ENCODE results near the gene BMPR1A.
"Not testable (repeated sequence)": the region's sequence is repeated elsewhere in the genome, so short reads cannot be mapped to it uniquely, and the experiment has no call there.

The BMPR1A gene

GRCh38 chr10:86899670-86900276 is 143.4 kb downstream of the BMPR1A start:
- intact Hi-C loops (cut with DNase I), result loop anchor here (5.0 to 10.0 kb wide), 3 partner anchors 142 to 495 kb away; partner anchors contain the start of gene BMPR1A
- peak in 41 of 42 donors; percentile 35 to 89 (median 73) for DNase-seq

GRCh38 chr10:86900955-86901354 is 144.5 kb downstream of the BMPR1A start:
- DNase-seq, result peak; percentile 18 to 86 (median 62)
- intact Hi-C loops (cut with DNase I), result no loop called here

- no peak for DNase-seq
- intact Hi-C loops (cut with DNase I), result no loop called here
Observed at GRCh38 chr10:86904600-86904999, 148.2 kb downstream of the BMPR1A start.

- intact Hi-C loops (cut with DNase I), result no loop called here
- DNase-seq, result peak in 2 of 42 donors; percentile 17 to 58
Observed at GRCh38 chr10:86905429-86905828, 149.0 kb downstream of the BMPR1A start.

GRCh38 chr10:86914734-86915133 is 158.3 kb downstream of the BMPR1A start:
- intact Hi-C loops (cut with DNase I), result no loop called here
- no peak for DNase-seq

GRCh38 chr10:86918022-86918471 is 161.6 kb downstream of the BMPR1A start:
- DNase-seq, result peak in 1 of 42 donors; percentile 57
- intact Hi-C loops (cut with DNase I), result no loop called here

GRCh38 chr10:86922553-86922961 is 166.1 kb downstream of the BMPR1A start:
- no peak for DNase-seq
- intact Hi-C loops (cut with DNase I), result no loop called here

- peak in 1 of 42 donors; percentile 23 for DNase-seq
- intact Hi-C loops (cut with DNase I), result loop anchor here (10.0 kb wide), 1 partner anchor 165 kb away; the partner anchor contains the start of genes GLUD1 and SHLD2
Observed at GRCh38 chr10:86929468-86930380, 173.3 kb downstream of the BMPR1A start.

GRCh38 chr10:86931872-86932271 is 175.5 kb downstream of the BMPR1A start:
- intact Hi-C loops (cut with DNase I), result loop anchor here (10.0 kb wide), 1 partner anchor 163 kb away; the partner anchor contains the start of genes GLUD1 and SHLD2
- DNase-seq, result no peak

GRCh38 chr10:86932674-86933073 is 176.3 kb downstream of the BMPR1A start:
- intact Hi-C loops (cut with DNase I), result loop anchor here (10.0 kb wide), 1 partner anchor 162 kb away; the partner anchor contains the start of genes GLUD1 and SHLD2
- DNase-seq, result peak in 1 of 42 donors; percentile 30

- intact Hi-C loops (cut with DNase I), result loop anchor here (10.0 kb wide), 1 partner anchor 161 kb away; the partner anchor contains the start of genes GLUD1 and SHLD2
- not testable (repeated sequence) for DNase-seq
Observed at GRCh38 chr10:86934162-86934711, 177.8 kb downstream of the BMPR1A start.

GRCh38 chr10:86936661-86937501 is 180.5 kb downstream of the BMPR1A start:
- DNase-seq, result peak in 3 of 42 donors; percentile 18 to 51 (median 45)

GRCh38 chr10:86937502-86938154 is 181.2 kb downstream of the BMPR1A start:
- DNase-seq, result peak in 3 of 42 donors; percentile 9 to 35 (median 25)
- intact Hi-C loops (cut with DNase I), result loop anchor here (10.0 kb wide), 1 partner anchor 157 kb away; the partner anchor contains the start of genes GLUD1 and SHLD2

More at GRCh38 chr10:86936661-86937501, 180.5 kb downstream of the BMPR1A start:
- intact Hi-C loops (cut with DNase I), result loop anchor here (10.0 kb wide), 1 partner anchor 158 kb away; the partner anchor contains the start of genes GLUD1 and SHLD2

GRCh38 chr10:86938260-86938659 is 181.8 kb downstream of the BMPR1A start:
- peak in 6 of 42 donors; percentile 6 to 32 (median 15) for DNase-seq
- intact Hi-C loops (cut with DNase I), result loop anchor here (10.0 kb wide), 1 partner anchor 157 kb away; the partner anchor contains the start of genes GLUD1 and SHLD2

- peak in 5 of 42 donors; percentile 1 to 40 (median 25) for DNase-seq
- intact Hi-C loops (cut with DNase I), result not testable (repeated sequence)
Observed at GRCh38 chr10:86940076-86940475, 183.7 kb downstream of the BMPR1A start.

GRCh38 chr10:86940677-86941076 is 184.3 kb downstream of the BMPR1A start:
- intact Hi-C loops (cut with DNase I), result no loop called here
- DNase-seq, result peak in 7 of 42 donors; percentile 2 to 39 (median 14)

GRCh38 chr10:86941426-86941825 is 185.0 kb downstream of the BMPR1A start:
- intact Hi-C loops (cut with DNase I), result no loop called here
- DNase-seq, result peak in 8 of 42 donors; percentile 1 to 33 (median 10)
